IMR-90 (cell line): ENCODE measurements around the gene MOCOS. TPM values are rescaled to one million over a fixed set of nuclear protein-coding genes. Genes with fewer than 3 reads are reported as not detected.

Source experiments
- ATAC-seq: fragments of 200-7000 bp; cut with Tn5 transposase; 2 replicates; pipeline ENCODE4 v1.9.1; 2020; ENCODE audit warnings: low read depth, mild to moderate bottlenecking, moderate library complexity
- BruUV-seq: library from RNA; stranded (reverse); fragments of 400-500 nt; replicated peaks from 2 replicates; lab custom pipeline; 2021; lab: Mats Ljungman, UMichigan
- CTCF ChIA-PET: fragments of 300-600 bp; formaldehyde crosslinking; extraction: SDS; loops from one replicate; lab custom pipeline; 2021; ENCODE audit warnings: antibody characterized with exemption; lab: Yijun Ruan, JAX
- POLR2A ChIA-PET: fragments of 300-600 bp; sonication (Branson Sonifier 250); formaldehyde crosslinking; loops from one replicate; lab custom pipeline; 2022; ENCODE audit warnings: antibody characterized with exemption; ENCODE audit not compliant: unreplicated experiment; lab: Charles Lee
- DNase-seq: peaks from one replicate; pipeline ENCODE4 v3.0.0; 2013
- H2AFZ ChIP-seq: replicated peaks from 2 replicates; pipeline ENCODE3; 2013; ENCODE audit warnings: low read length, mild to moderate bottlenecking; ENCODE audit not compliant: poor library complexity
- H2AK5ac ChIP-seq: 2 replicates; pipeline ENCODE4 v1.6.1; 2013; ENCODE audit warnings: low read depth, low read length, inconsistent platforms
- H2AK9ac ChIP-seq: replicated peaks from 2 replicates; pipeline ENCODE3; 2013; ENCODE audit warnings: mild to moderate bottlenecking, low read depth, low read length, moderate library complexity; ENCODE audit not compliant: poor library complexity
- H2BK120ac ChIP-seq: 2 replicates; pipeline ENCODE4 v1.6.1; 2013; ENCODE audit warnings: low read depth, low read length, inconsistent platforms
- H2BK15ac ChIP-seq: 3 replicates; pipeline ENCODE4 v1.6.1; 2013; ENCODE audit warnings: low read depth, low read length, inconsistent platforms
- H2BK20ac ChIP-seq: 2 replicates; pipeline ENCODE4 v1.6.1; 2013; ENCODE audit warnings: low read depth, mild to moderate bottlenecking, inconsistent platforms, low read length, moderate library complexity
- H2BK5ac ChIP-seq: 2 replicates; pipeline ENCODE4 v1.6.1; 2013; ENCODE audit warnings: mild to moderate bottlenecking, low read depth, low read length, inconsistent platforms; ENCODE audit not compliant: poor library complexity, severe bottlenecking
- H3K14ac ChIP-seq: replicated peaks from 2 replicates; pipeline ENCODE4 v1.6.1; 2013; ENCODE audit warnings: low read depth, low read length, inconsistent platforms
- H3K18ac ChIP-seq: 2 replicates; pipeline ENCODE4 v1.6.1; 2013; ENCODE audit warnings: low read depth, low read length, control low read depth
- H3K23ac ChIP-seq: 2 replicates; pipeline ENCODE4 v1.6.1; 2013; ENCODE audit warnings: low read depth, low read length, inconsistent platforms
- H3K27ac ChIP-seq: 2 replicates; pipeline ENCODE4 v1.5.1; 2013; ENCODE audit warnings: mild to moderate bottlenecking, control low read depth, low read length; ENCODE audit not compliant: insufficient read depth
- H3K27me3 ChIP-seq: 2 replicates; pipeline ENCODE4 v1.6.1; 2013; ENCODE audit warnings: low read length; ENCODE audit not compliant: control insufficient read depth, insufficient read depth
- H3K36me3 ChIP-seq: 2 replicates; pipeline ENCODE4 v1.6.1; 2013; ENCODE audit warnings: low read length, mixed read lengths; ENCODE audit not compliant: control insufficient read depth, insufficient read depth
- H3K4ac ChIP-seq: 2 replicates; pipeline ENCODE4 v1.6.1; 2013; ENCODE audit warnings: low read depth, low read length, inconsistent platforms
- H3K4me1 ChIP-seq: 2 replicates; pipeline ENCODE4 v1.6.1; 2013; ENCODE audit warnings: low read length, mixed read lengths; ENCODE audit not compliant: control insufficient read depth, insufficient read depth
- H3K4me2 ChIP-seq: 2 replicates; pipeline ENCODE4 v1.6.1; 2013; ENCODE audit warnings: low read depth, mild to moderate bottlenecking, control low read depth, low read length, moderate library complexity
- H3K4me3 ChIP-seq: 2 replicates; pipeline ENCODE4 v1.5.1; 2013; ENCODE audit warnings: low read depth, mild to moderate bottlenecking, control low read depth, low read length, moderate library complexity; ENCODE audit not compliant: insufficient read depth
- H3K56ac ChIP-seq: 2 replicates; pipeline ENCODE4 v1.6.1; 2013; ENCODE audit warnings: low read length, inconsistent platforms; ENCODE audit not compliant: insufficient read depth; ENCODE audit errors: extremely low read depth
- H3K79me1 ChIP-seq, 2 experiments: 2 replicates each; pipeline ENCODE4 v1.6.1; 2013; ENCODE audit warnings: low read length in 2 of 2, inconsistent platforms in 1 of 2, low read depth in 1 of 2
- H3K9ac ChIP-seq: 2 replicates; pipeline ENCODE4 v1.6.1; 2013; ENCODE audit warnings: low read depth, low read length, control low read depth
- H3K9me1 ChIP-seq: 2 replicates; pipeline ENCODE4 v1.6.1; 2013; ENCODE audit warnings: low read length, inconsistent platforms; ENCODE audit not compliant: insufficient read depth
- H3K9me3 ChIP-seq: 2 replicates; pipeline ENCODE4 v1.6.1; 2013; ENCODE audit warnings: low read length; ENCODE audit not compliant: control insufficient read depth, insufficient read depth
- H4K20me1 ChIP-seq: 2 replicates; pipeline ENCODE4 v1.6.1; 2013; ENCODE audit warnings: low read length, inconsistent platforms; ENCODE audit not compliant: insufficient read depth
- H4K5ac ChIP-seq: 2 replicates; pipeline ENCODE4 v1.6.1; 2013; ENCODE audit warnings: mild to moderate bottlenecking, low read depth, low read length, control low read depth
- H4K8ac ChIP-seq, 2 experiments: 2 replicates each; pipeline ENCODE4 v1.6.1; 2013; ENCODE audit warnings: low read depth in 2 of 2, low read length in 2 of 2, control low read depth in 1 of 2, inconsistent platforms in 1 of 2
- H4K91ac ChIP-seq: 2 replicates; pipeline ENCODE4 v1.6.1; 2013; ENCODE audit warnings: low read depth, low read length, inconsistent platforms; ENCODE audit not compliant: insufficient read depth
- CTCF ChIP-seq: conservative IDR thresholded peaks from 2 replicates; pipeline ENCODE4 v1.5.1; 2012; ENCODE audit warnings: mild to moderate bottlenecking, low read depth, low read length, improper control_type of control experiment
- MAFK ChIP-seq: IDR thresholded peaks from 2 replicates; pipeline ENCODE4 v1.6.1; 2012; ENCODE audit warnings: low read depth, low read length, improper control_type of control experiment
- MXI1 ChIP-seq: IDR thresholded peaks from 2 replicates; pipeline ENCODE4 v1.6.1; 2012; ENCODE audit warnings: low read depth, mild to moderate bottlenecking, low read length, moderate library complexity, borderline replicate concordance
- RFX5 ChIP-seq: IDR thresholded peaks from 2 replicates; pipeline ENCODE4 v1.8.0; 2012; ENCODE audit warnings: low read depth, mild to moderate bottlenecking, low read length, moderate library complexity
- SMC3 ChIP-seq: fragments of 150-350 bp; IDR thresholded peaks from 2 replicates; pipeline ENCODE4 v1.6.1; 2016; ENCODE audit warnings: low read depth, mild to moderate bottlenecking, antibody characterized with exemption, low read length, moderate library complexity
- WGBS, 2 experiments: methylation state at CpG; one replicate each; pipeline versions ENCODE4 v1.1.5 to v1.1.7; 2013; ENCODE audit warnings: missing lambda C conversion rate in 2 of 2; ENCODE audit not compliant: insufficient read length in 1 of 2; ENCODE audit errors: extremely low coverage in 2 of 2; 5-methylcytosine and 5-hydroxymethylcytosine counted together
- dilution Hi-C: fragments of 300-500 bp; cut with HindIII; formaldehyde crosslinking; loops from one replicate; pipeline ENCODE4 v1.14.3; 2018; ENCODE audit warnings: low sequenced_read_pairs; ENCODE audit not compliant: unreplicated experiment
- in situ Hi-C: fragments of 300-500 bp; cut with MboI; formaldehyde crosslinking; loops from 3 replicates; pipeline ENCODE4 v1.14.3; 2019; ENCODE audit warnings: low sequenced_read_pairs, inconsistent platforms, mixed read lengths
- intact Hi-C: fragments of 100-400 bp; cut with micrococcal nuclease; formaldehyde crosslinking; loops from 2 replicates; pipeline ENCODE4 v1.10.0; 2022
- polyA plus RNA-seq, 3 experiments: library from polyadenylated mRNA; depleted of rRNA; stranded (reverse); fragments of >200 nt; gene quantifications; 2 replicates each; pipeline ENCODE4 v1.2.3, GENCODE V29; 2012; ENCODE audit warnings: low replicate concordance in 1 of 3
- total RNA-seq: library from RNA; depleted of rRNA; stranded (reverse); fragments of >200 nt; gene quantifications from 2 replicates; pipeline ENCODE4 v1.2.3, GENCODE V29; 2012
- TF ChIP-seq, protein P1 (sequence below): fragments of 150-350 bp; IDR thresholded peaks from 2 replicates; pipeline ENCODE4 v1.6.1; 2017; ENCODE audit warnings: mild to moderate bottlenecking, antibody characterized with exemption, low read length, low read depth

MOCOS gene
- total and polyA plus RNA-seq, 2 of the 4 experiments (the other 2 are of a cell fraction): 1.1 to 2.2 TPM

GRCh38 chr18:36160959-36161371 is 26.3 kb upstream of the MOCOS start (continued):
- TF ChIP-seq CTCF: no peak

DNA sequence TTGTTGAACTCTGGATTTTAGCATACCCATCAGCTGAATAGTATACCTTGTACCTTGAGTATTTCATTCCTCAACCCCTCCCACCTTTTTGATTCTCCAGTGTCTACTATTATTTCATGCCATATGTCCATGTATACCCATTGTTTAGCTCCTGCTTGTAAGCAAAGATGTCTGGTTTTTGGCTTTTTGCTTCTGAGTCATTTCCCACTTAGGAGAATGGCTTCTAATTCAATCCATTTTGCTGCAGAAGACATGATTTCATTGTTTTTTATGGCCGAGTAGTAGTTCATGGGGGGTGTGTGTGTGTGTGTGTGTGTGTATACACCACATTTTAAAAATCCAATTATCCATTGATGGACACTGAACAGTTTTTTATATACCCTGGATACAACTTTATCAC is 24.3 kb upstream of the MOCOS start:
- Histone ChIP-seq H3K4me2 (no peak overlapping the region), H2AFZ (no peak overlapping the region), H4K8ac (no peak overlapping the region), H2BK20ac (no peak overlapping the region), H2AK5ac (no peak overlapping the region), H2AK9ac (no peak overlapping the region), H3K9me1 (peaks cover 4% of the 10 kb centered on the region), H3K79me1 (peaks cover 8 to 40% of the 10 kb centered on the region in 2 experiments), H3K9me3 (no peaks in the 10 kb centered on the region), H2BK15ac (no peak overlapping the region), H2BK120ac (no peak overlapping the region), H3K27me3 (no peaks in the 10 kb centered on the region), H3K23ac (no peak overlapping the region), H2BK5ac (peak overlapping the region; percentile 17), H3K9ac (no peak overlapping the region), H4K20me1 (peaks cover 4% of the 10 kb centered on the region; the same call in 1 of the 2 replicates), H4K91ac (no peak overlapping the region), H3K18ac (no peak overlapping the region), H3K14ac (no peak overlapping the region), H3K36me3 (peaks cover 32% of the 10 kb centered on the region), H3K27ac (no peak overlapping the region), H3K4ac (no peak overlapping the region), H3K56ac (no peak overlapping the region), H3K4me1 (peaks cover 8% of the 10 kb centered on the region), H3K4me3 (no peak overlapping the region), H4K5ac (no peak overlapping the region)
- BruUV-seq: no TSS peak
- intact Hi-C loops: no loop called here
- ChIA-PET CTCF (no interaction called here), POLR2A (no interaction called here)
- DNase-seq: peak; percentile 26
- WGBS, 2 experiments: no CpG with 5 or more reads among the region's 1 CpG
- TF ChIP-seq RFX5 (no peak), SMC3 (no peak), MAFK (no peak), MXI1 (no peak)
- TF ChIP-seq, protein P1, sequence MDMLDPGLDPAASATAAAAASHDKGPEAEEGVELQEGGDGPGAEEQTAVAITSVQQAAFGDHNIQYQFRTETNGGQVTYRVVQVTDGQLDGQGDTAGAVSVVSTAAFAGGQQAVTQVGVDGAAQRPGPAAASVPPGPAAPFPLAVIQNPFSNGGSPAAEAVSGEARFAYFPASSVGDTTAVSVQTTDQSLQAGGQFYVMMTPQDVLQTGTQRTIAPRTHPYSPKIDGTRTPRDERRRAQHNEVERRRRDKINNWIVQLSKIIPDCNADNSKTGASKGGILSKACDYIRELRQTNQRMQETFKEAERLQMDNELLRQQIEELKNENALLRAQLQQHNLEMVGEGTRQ: no peak
- no peak for ATAC-seq
- in situ Hi-C loops: no loop called here
- dilution Hi-C loops: no loop called here
